ENCODE data around the gene GPBP1L1. TPM values are rescaled to one million over a fixed set of nuclear protein-coding genes. Genes with fewer than 3 reads are reported as not detected.
"Not testable (repeated sequence)": the region's sequence is repeated elsewhere in the genome, so short reads cannot be mapped to it uniquely, and the experiment has no call there.

GPBP1L1 gene
- total RNA-seq, 1 experiment from 2014 or later: 116 TPM

DNA sequence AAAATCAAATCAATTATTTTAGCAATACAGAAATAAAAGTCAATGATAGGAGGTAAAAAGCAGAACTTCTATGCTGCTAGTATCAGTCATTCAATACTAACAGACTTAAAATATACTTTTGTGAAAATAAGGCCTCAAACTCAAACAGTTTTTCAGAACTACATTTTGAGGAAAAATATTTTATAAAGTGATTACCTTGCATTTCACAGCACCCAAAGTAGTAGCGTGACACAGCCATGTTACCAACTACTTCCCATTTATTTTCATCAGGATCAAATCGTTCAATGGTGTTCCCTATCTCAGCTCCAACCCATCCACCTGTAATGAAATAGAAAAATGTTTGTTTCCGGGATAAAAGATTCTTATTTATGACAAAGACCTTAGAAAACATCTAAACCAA, 30.4 kb upstream of the GPBP1L1 start:
- TF ChIP-seq, protein P1, sequence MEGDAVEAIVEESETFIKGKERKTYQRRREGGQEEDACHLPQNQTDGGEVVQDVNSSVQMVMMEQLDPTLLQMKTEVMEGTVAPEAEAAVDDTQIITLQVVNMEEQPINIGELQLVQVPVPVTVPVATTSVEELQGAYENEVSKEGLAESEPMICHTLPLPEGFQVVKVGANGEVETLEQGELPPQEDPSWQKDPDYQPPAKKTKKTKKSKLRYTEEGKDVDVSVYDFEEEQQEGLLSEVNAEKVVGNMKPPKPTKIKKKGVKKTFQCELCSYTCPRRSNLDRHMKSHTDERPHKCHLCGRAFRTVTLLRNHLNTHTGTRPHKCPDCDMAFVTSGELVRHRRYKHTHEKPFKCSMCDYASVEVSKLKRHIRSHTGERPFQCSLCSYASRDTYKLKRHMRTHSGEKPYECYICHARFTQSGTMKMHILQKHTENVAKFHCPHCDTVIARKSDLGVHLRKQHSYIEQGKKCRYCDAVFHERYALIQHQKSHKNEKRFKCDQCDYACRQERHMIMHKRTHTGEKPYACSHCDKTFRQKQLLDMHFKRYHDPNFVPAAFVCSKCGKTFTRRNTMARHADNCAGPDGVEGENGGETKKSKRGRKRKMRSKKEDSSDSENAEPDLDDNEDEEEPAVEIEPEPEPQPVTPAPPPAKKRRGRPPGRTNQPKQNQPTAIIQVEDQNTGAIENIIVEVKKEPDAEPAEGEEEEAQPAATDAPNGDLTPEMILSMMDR (IDR thresholded peaks at IDR 0.05; ENCODE audit: unreplicated experiment): no peak
- H3K27me3 Mint-ChIP-seq (ENCODE audit: insufficient read depth, unreplicated experiment): no peaks in the 10 kb centered on the region
- H3K4me3 Mint-ChIP-seq (ENCODE audit: unreplicated experiment): no peak overlapping the region
- no peak for DNase-seq (ENCODE audit: unreplicated experiment)
- no TSS peak for BruUV-seq (replicated peaks)
- peaks cover 41% of the 10 kb centered on the region for H3K36me3 Mint-ChIP-seq (ENCODE audit: insufficient read depth, unreplicated experiment)
- H3K9me3 Mint-ChIP-seq (ENCODE audit: unreplicated experiment): no peaks in the 10 kb centered on the region
- intact Hi-C loops (cut with micrococcal nuclease): no loop called here
- H3K27ac Mint-ChIP-seq (ENCODE audit: low read depth, unreplicated experiment): no peak overlapping the region
- no peaks in the 10 kb centered on the region for H3K4me1 Mint-ChIP-seq (ENCODE audit: insufficient read depth, unreplicated experiment)
- ChIA-PET CTCF (no interaction called here), POLR2A (no interaction called here)

DNA sequence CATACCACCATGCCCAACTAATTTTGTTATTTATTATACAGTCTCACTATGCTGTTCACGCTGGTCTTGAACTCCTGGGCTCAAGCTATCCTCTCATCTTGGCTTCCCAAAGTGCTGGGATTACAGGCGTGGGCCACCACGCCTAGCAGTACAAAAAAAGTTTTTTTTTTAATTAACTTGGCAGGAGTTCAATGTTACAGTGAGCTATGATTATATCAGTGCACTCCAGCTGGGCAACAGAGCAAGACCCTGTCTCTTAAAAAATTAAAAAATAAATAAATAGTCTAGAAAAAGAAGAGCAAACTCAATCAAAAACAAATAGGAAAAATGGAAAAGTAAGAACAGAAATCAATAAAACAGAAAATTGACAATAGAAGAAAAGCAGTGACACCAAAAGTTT, 27.4 kb upstream of the GPBP1L1 start:
- CTCF ChIA-PET: interaction anchor here (0.6 kb wide), 2 partner anchors 19 to 804 kb away, joined by 3 to 6 read pairs; no protein-coding TSS in a partner anchor
- no peak for DNase-seq (ENCODE audit: unreplicated experiment)
- Mint-ChIP-seq H3K4me3 (ENCODE audit: unreplicated experiment) (no peak overlapping the region), H3K36me3 (ENCODE audit: insufficient read depth, unreplicated experiment) (peaks cover 47% of the 10 kb centered on the region), H3K4me1 (ENCODE audit: insufficient read depth, unreplicated experiment) (no peaks in the 10 kb centered on the region), H3K9me3 (ENCODE audit: unreplicated experiment) (no peaks in the 10 kb centered on the region), H3K27ac (ENCODE audit: low read depth, unreplicated experiment) (no peak overlapping the region), H3K27me3 (ENCODE audit: insufficient read depth, unreplicated experiment) (no peaks in the 10 kb centered on the region)
- BruUV-seq (replicated peaks): no TSS peak
- intact Hi-C loops (cut with micrococcal nuclease): no loop called here
- TF ChIP-seq, protein P1 (IDR thresholded peaks at IDR 0.05; ENCODE audit: unreplicated experiment): no peak
- POLR2A ChIA-PET: no interaction called here

DNA sequence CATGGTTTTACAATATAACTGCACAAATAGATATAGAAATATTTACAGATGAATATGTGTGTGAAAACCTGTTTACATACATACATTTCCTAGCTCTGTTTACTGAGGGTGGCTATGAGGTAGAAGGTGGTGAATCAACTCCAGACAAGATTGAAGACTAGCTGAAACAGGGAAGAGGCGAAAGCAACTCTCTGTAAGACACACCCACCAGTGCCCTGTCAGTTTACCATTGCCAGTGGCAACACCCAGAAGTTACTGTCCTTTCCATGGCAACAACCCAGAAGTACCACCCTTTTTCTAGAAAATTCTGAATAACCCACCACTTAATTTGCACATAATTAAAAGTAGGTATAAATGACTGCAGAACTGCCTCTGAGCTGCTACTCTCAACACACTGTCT, 18.3 kb upstream of the GPBP1L1 start:
- DNase-seq (ENCODE audit: unreplicated experiment): no peak
- intact Hi-C loops (cut with micrococcal nuclease): no loop called here
- Mint-ChIP-seq H3K27me3 (ENCODE audit: insufficient read depth, unreplicated experiment) (no peaks in the 10 kb centered on the region), H3K9me3 (ENCODE audit: unreplicated experiment) (no peaks in the 10 kb centered on the region), H3K4me1 (ENCODE audit: insufficient read depth, unreplicated experiment) (no peaks in the 10 kb centered on the region), H3K36me3 (ENCODE audit: insufficient read depth, unreplicated experiment) (peaks cover 32% of the 10 kb centered on the region), H3K27ac (ENCODE audit: low read depth, unreplicated experiment) (no peak overlapping the region), H3K4me3 (ENCODE audit: unreplicated experiment) (no peak overlapping the region)
- POLR2A ChIA-PET: interaction anchor here (1.0 to 3.5 kb wide), 2 partner anchors 15 to 18 kb away, joined by 6 to 33 read pairs; partner anchors contain the start of genes GPBP1L1 and TMEM69
- no TSS peak for BruUV-seq (replicated peaks)
- TF ChIP-seq, protein P1 (IDR thresholded peaks at IDR 0.05; ENCODE audit: unreplicated experiment): no peak
- CTCF ChIA-PET: no interaction called here

DNA sequence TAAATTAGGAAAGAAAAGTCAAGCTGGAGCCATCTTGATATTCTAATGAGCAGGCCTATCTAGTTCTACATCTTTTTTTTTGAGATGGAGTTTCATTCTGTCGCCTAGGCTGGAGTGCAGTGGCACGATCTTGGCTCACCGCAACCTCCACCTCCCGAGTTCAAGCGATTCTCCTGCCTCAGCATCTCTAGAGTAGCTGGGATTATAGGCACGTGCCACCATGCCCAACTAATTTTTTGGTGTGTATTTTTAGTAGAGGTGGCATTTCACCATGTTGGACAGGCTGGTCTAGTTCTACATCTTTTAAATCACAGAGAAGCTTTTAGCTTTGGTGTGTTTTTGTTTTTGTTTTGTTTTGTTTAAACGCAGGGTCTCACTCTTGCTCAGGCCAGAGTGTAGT, 8.5 kb upstream of the GPBP1L1 start:
- no peaks in the 10 kb centered on the region for H3K9me3 Mint-ChIP-seq (ENCODE audit: unreplicated experiment)
- H3K4me1 Mint-ChIP-seq (ENCODE audit: insufficient read depth, unreplicated experiment): peaks cover 5% of the 10 kb centered on the region
- ChIA-PET CTCF (interaction anchor here (0.7 kb wide), 1 partner anchor 42 kb away, joined by 4 read pairs; no protein-coding TSS in a partner anchor), POLR2A (interaction anchor here (0.7 to 1.4 kb wide), 4 partner anchors 9 to 59 kb away, joined by 3 to 11 read pairs (median 4); partner anchors contain the start of genes GPBP1L1 and IPP)
- H3K27me3 Mint-ChIP-seq (ENCODE audit: insufficient read depth, unreplicated experiment): no peaks in the 10 kb centered on the region
- peaks cover 62% of the 10 kb centered on the region for H3K36me3 Mint-ChIP-seq (ENCODE audit: insufficient read depth, unreplicated experiment)
- no peak for DNase-seq (ENCODE audit: unreplicated experiment)
- BruUV-seq (replicated peaks): no TSS peak
- intact Hi-C loops (cut with micrococcal nuclease): no loop called here
- TF ChIP-seq, protein P1 (IDR thresholded peaks at IDR 0.05; ENCODE audit: unreplicated experiment): no peak
- H3K4me3 Mint-ChIP-seq (ENCODE audit: unreplicated experiment): no peak overlapping the region
- H3K27ac Mint-ChIP-seq (ENCODE audit: low read depth, unreplicated experiment): no peak overlapping the region

DNA sequence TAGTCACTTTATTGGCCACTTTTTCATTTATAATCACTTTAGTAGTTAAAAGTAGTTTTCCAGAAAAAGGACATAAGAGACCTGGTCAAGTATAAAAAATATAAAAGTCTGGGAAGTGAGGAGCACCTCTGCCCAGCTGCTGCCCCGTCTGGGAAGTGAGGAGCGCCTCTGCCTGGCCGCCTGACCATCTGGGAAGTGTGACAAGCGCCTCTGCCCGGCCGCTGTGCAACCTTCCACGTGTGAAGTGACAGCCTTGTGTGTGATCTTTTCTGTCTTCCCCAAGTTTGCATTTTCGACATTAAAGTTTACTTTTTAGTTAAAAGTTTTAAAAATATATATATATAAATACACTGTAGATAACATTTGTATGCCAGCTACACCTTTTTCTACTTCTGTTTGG, 7.5 kb upstream of the GPBP1L1 start:
- DNase-seq (ENCODE audit: unreplicated experiment); H3K27me3 Mint-ChIP-seq (ENCODE audit: insufficient read depth, unreplicated experiment); POLR2A ChIA-PET; intact Hi-C loops (cut with micrococcal nuclease); H3K9me3 Mint-ChIP-seq (ENCODE audit: unreplicated experiment); H3K27ac Mint-ChIP-seq (ENCODE audit: low read depth, unreplicated experiment); H3K4me1 Mint-ChIP-seq (ENCODE audit: insufficient read depth, unreplicated experiment); H3K4me3 Mint-ChIP-seq (ENCODE audit: unreplicated experiment); BruUV-seq (replicated peaks): not testable (repeated sequence)
- H3K36me3 Mint-ChIP-seq (ENCODE audit: insufficient read depth, unreplicated experiment): peaks cover 66% of the 10 kb centered on the region
- CTCF ChIA-PET: interaction anchor here (0.6 kb wide), 1 partner anchor 48 kb away, joined by 4 read pairs; no protein-coding TSS in a partner anchor
